Motor neuron (in vitro differentiated cells): ENCODE data around the gene SAMHD1. TPM values are rescaled to one million over a fixed set of nuclear protein-coding genes. Genes with fewer than 3 reads are reported as not detected.

ENCODE experiments used
- ATAC-seq, 8 experiments: fragments of 200-7000 bp; cut with Tn5 transposase; replicated peaks in 6 of 8; 2 replicates each; pipeline ENCODE4 v1.8.0; 2021; ENCODE audit warnings: mild to moderate bottlenecking in 8 of 8, moderate library complexity in 8 of 8
- H3K27ac ChIP-seq, 2 donors: fragments of 250-450 bp; sonication (Bioruptor Pico); 2 replicates each; pipeline ENCODE4 v1.9.0; 2021; ENCODE audit warnings: antibody characterized with exemption in 2 of 2, mild to moderate bottlenecking in 2 of 2, moderate library complexity in 1 of 2
- H3K4me1 ChIP-seq, 2 donors: fragments of 250-450 bp; sonication (Bioruptor Pico); replicated peaks in 1 of 2; 2 replicates each; pipeline ENCODE4 v1.6.1; 2021; ENCODE audit warnings: antibody characterized with exemption in 2 of 2, mild to moderate bottlenecking in 2 of 2, moderate library complexity in 1 of 2
- H3K4me3 ChIP-seq, 5 donors: fragments of 250-450 bp; sonication (Bioruptor Pico); 2 replicates each; pipeline ENCODE4 v1.9.0; 2021; ENCODE audit warnings: antibody characterized with exemption in 5 of 5, mild to moderate bottlenecking in 5 of 5, moderate library complexity in 4 of 5
- WGBS, 10 experiments: fragments of 450-650 bp; shearing (Covaris generic); methylation state at CpG; one replicate each; pipeline ENCODE4 v1.0.0; 2022; 5-methylcytosine and 5-hydroxymethylcytosine counted together
- in situ Hi-C, 9 experiments: fragments of 400-800 bp; cut with MboI; loops; one replicate each; pipeline ENCODE4 v1.15.0; 2021; ENCODE audit warnings: low sequenced_read_pairs in 9 of 9, low pct_unique_long_range_greater_than_20kb in 2 of 9; ENCODE audit not compliant: unreplicated experiment in 9 of 9
- total RNA-seq, 8 experiments: library from RNA; unstranded; fragments of 300-600 nt; gene quantifications; 2 replicates each; pipeline versions ENCODE4 v1.2.3 to v1.2.4, GENCODE V29; 2022

Gene SAMHD1
- total RNA-seq, 8 experiments from 2014 or later, result 5.9 to 51.8 (median 9.5) TPM

DNA sequence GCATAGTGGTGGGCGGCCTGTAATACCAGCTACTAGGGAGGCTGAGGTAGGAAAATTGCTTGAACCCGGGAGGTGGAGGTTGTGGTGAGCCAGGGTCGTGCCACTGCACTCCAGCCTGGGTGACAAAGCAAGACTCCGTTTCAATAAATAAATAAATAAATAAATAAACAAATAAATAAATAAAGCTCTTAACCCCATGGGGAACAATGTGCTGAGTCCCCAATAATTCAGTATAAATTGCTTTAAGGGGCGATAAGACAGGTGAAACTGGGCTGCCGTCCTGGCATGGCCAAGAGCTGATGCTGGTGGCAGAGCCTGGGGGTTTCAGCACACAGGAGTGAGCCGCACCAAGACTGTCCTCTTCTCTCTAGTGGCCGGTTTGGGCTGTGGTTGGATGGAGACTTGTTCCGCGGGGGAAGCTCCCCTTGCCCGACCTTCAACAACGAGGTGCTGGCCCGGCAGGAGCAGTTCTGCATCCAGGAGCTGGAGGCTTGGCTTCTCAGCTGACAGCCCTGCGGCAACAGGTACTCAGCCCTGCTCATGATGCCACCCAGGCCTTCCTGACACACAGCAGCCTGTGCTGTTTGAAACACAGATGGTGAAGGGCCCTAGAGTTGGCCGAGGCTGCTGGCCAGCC lies 62.5 kb downstream of the SAMHD1 start:
- WGBS, 10 experiments, result 40 to 100% (median 91%) methylated on average over 1 to 13 of the region's 15 CpGs; no CpG with 5 or more reads in 1 of the 10 experiments
- no peak overlapping the region for H3K4me3 ChIP-seq
- no peak for ATAC-seq
- in situ Hi-C loops, result loop anchor here in 1 of 9 experiments (25.0 kb wide), 1 partner anchor 202 kb away; no protein-coding TSS in a partner anchor
- peaks cover 0 to 2% of the 10 kb centered on the region in 2 donors for H3K4me1 ChIP-seq
- H3K27ac ChIP-seq, result no peak overlapping the region

DNA sequence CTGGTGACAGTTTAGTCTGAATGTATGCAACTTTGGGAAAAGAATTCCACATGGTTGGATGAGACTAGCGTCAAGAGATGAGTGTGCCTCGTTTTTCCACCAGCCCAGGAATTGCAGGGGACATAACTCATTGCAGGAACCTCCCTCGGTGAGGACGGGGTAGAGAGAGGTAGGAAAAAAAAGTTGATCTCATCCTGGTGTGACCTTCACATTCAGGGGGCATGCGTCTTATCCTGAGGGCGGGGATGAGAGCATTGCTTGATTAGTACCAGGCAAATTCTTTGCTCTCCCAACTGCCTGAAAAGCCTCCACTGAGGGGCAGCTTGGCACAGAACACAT lies 63.8 kb downstream of the SAMHD1 start:
- peak in 4 of 8 experiments; percentile 6 to 35 (median 12) for ATAC-seq
- in situ Hi-C loops, result loop anchor here in 1 of 9 experiments (25.0 kb wide), 1 partner anchor 200 kb away; no protein-coding TSS in a partner anchor
- 0 to 100% (median 62%) methylated on average over 1 to 3 of the region's 6 CpGs; no CpG with 5 or more reads in 5 of the 10 experiments for WGBS, 10 experiments
- peaks cover 0 to 2% of the 10 kb centered on the region in 2 donors for H3K4me1 ChIP-seq
- H3K27ac ChIP-seq, result no peak overlapping the region
- no peak overlapping the region for H3K4me3 ChIP-seq

DNA sequence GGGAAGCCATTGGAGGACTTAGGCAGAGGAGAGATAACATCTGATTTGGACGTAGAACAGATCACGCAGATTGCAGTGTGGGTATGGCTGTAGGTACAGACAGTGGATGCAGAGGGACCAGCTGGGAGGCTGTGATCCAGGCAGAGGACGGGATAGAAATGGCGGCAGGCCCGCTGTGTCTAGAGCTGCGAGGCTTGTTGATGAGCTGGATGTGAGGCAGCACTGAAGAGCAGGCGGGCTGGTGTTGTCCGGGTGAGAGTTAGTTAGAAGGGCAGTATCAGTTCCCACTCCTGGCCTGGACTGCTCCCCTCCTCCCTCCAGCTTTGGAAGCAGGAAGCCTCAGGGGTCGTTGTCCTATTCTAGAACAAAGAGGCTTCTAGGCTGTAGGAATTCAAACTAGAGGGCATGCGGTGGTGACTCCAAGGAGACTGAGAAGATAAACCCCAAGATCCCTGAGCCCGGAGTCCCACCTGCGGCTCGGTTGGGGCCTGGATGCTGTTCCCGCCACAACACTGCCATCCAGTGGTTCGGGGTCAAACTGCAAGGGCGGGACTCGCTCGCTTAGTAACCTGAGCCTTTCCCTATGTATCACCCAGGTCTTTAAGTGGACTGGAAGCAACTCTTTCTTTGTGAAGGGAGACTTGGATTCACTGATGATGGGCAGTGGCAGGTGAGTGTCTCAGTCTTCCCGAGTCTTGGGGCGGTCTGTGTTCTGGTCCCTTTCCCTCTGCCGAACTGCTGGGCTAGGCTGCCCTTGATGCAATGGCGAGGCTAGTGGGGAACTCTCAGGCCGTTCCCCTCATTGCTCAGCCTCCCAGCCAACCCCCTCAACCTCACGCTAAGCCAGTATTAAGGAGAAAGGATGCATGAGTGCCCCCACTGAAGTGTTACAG lies 64.4 kb downstream of the SAMHD1 start:
- in situ Hi-C loops, result loop anchor here in 1 of 9 experiments (25.0 kb wide), 1 partner anchor 200 kb away; no protein-coding TSS in a partner anchor
- peak; percentile 93 to 99 (median 96) for ATAC-seq
- WGBS, 10 experiments, result 0 to 80% (median 35%) methylated on average over 1 to 15 of the region's 24 CpGs; no CpG with 5 or more reads in 1 of the 10 experiments
- Histone ChIP-seq H3K4me3 (no peak overlapping the region), H3K27ac (no peak overlapping the region), H3K4me1 (peaks cover 0 to 2% of the 10 kb centered on the region in 2 donors)

DNA sequence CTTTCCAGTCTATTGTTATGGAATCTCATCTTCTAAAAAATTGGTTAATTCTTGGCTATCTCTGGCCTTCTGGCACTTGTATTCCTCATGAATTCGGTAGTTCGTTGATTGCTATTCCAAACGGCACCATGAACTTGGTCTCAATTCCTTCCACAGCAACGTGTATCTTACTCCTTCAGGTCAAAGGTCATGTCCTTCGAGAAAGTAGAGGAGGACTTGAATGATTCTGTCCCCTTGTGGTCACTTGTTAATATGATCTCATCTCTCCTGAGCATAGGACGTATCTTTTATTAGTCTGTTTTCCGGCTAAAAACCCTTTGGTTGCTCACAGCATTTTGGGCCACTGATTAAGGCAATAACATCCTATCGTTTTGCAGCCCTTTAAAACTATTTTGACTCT lies 66.2 kb downstream of the SAMHD1 start:
- WGBS, 10 experiments, result 22 to 83% (median 71%) methylated on average over 5 to 8 of the region's 8 CpGs; no CpG with 5 or more reads in 1 of the 10 experiments
- Histone ChIP-seq H3K4me1 (peaks cover 0 to 2% of the 10 kb centered on the region in 2 donors), H3K27ac (no peak overlapping the region), H3K4me3 (no peak overlapping the region)
- ATAC-seq, result no peak
- in situ Hi-C loops, result loop anchor here in 1 of 9 experiments (25.0 kb wide), 1 partner anchor 198 kb away; no protein-coding TSS in a partner anchor

DNA sequence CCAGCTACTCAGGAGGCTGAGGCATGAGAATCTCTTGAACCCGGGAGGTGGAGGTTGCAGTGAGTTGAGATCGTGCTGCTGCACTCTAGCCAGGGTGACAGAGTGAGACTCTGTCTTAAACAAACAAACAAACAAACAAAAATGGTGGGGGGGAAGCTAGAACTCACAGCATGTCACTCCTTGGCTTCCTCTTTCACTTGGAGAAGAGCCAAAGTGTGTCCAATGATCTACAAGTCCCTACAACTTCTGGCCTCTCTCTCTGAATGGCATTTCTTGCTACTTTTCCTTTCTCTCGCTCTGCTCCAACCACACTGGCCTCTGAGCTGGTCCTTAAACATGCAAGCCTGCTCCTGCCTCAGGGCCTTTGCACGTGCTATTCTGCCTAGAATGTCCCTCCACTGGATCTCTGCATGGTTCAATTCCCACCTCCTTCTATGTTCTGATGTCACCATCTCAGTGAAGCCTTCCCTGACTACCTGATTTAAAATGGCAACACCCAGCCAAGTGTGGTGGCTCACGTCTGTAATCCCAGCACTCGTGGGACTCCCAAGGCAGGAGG lies 67.5 kb downstream of the SAMHD1 start:
- Histone ChIP-seq H3K27ac (no peak overlapping the region), H3K4me1 (peaks cover 0 to 2% of the 10 kb centered on the region in 2 donors), H3K4me3 (no peak overlapping the region)
- no peak for ATAC-seq
- 60 to 100% (median 92%) methylated on average over 1 to 3 of the region's 6 CpGs; no CpG with 5 or more reads in 3 of the 10 experiments for WGBS, 10 experiments
- in situ Hi-C loops, result loop anchor here in 1 of 9 experiments (25.0 kb wide), 1 partner anchor 197 kb away; no protein-coding TSS in a partner anchor

DNA sequence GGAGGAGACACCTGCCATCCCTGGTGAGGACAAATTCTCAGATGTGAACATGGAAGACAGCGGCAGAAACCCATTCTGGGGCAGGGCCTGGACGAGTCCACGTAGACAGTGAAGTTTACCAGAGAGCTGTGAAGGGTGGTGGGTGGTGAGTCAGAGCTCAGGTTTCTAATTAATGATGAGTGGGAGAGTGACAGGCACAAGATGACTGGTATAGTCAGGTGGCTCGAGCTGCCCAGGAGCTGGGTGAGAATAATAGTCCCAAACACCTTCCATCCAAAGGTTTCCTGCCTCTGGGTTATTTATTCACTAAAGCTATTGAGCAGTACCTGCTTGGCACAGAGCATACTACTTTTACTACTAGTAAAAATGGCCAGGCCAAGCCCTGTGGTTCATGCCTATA lies 69.6 kb downstream of the SAMHD1 start:
- 0 to 89% (median 72%) methylated on average over 1 to 4 of the region's 4 CpGs; no CpG with 5 or more reads in 4 of the 10 experiments for WGBS, 10 experiments
- in situ Hi-C loops, result loop anchor here in 1 of 9 experiments (25.0 kb wide), 1 partner anchor 195 kb away; no protein-coding TSS in a partner anchor
- Histone ChIP-seq H3K27ac (no peak overlapping the region), H3K4me1 (peaks cover 0 to under 1% of the 10 kb centered on the region in 2 donors), H3K4me3 (no peak overlapping the region)
- peak in 1 of 8 experiments; percentile 16 for ATAC-seq

DNA sequence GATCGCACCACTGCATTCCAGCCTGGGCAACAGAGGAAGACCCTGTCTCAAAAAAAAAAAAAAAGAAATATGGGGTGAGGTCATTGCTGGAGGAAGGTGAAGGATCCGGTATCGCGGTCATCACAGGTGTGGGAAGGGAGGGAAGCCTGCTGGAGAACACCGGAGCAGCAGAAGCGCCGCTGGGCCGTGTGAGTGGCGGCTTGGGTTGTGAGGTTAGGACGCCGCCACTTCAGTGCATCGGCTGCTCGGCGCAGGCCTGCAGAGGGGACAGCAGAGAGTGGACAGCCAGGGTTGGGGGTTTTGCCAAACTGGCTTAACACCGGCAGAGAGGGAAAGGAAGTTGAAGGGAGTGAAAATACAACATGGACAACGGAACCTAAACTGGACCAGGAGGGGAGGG lies 70.2 kb downstream of the SAMHD1 start:
- in situ Hi-C loops, result loop anchor here in 1 of 9 experiments (25.0 kb wide), 1 partner anchor 194 kb away; no protein-coding TSS in a partner anchor
- Histone ChIP-seq H3K4me1 (no peaks in the 10 kb centered on the region), H3K27ac (no peak overlapping the region), H3K4me3 (no peak overlapping the region)
- 86 to 100% methylated on average over 1 to 8 of the region's 16 CpGs; no CpG with 5 or more reads in 8 of the 10 experiments for WGBS, 10 experiments
- no peak for ATAC-seq

DNA sequence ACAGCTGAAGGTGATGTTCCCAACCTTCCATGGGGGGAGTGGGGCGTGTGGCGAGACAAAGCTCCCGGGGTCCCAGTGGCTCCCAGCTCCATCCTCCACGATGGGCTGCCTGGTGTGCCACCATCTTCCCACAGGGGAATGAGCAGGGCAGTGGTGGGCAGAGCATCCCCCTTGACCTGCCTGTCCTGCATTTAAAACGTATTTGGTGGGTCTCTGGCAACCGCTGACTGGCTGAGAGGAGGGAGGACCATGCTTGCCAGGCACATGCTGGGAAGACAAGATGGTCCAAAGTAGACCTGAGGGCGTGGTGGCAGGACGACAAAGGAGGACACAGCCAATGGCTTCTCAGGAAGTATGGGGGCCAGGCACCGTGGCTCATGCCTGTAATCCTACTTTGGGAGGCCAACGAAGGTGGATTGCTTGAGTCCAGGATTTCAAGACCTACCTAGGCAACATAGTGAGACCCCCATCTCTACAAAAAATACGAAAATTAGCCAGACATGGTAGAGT lies 70.7 kb downstream of the SAMHD1 start:
- H3K4me1 ChIP-seq, result no peaks in the 10 kb centered on the region
- ATAC-seq, result no peak
- in situ Hi-C loops, result loop anchor here in 1 of 9 experiments (25.0 kb wide), 1 partner anchor 193 kb away; no protein-coding TSS in a partner anchor
- H3K27ac ChIP-seq, result no peak overlapping the region
- no peak overlapping the region for H3K4me3 ChIP-seq
- WGBS, 10 experiments, result 33 to 100% (median 84%) methylated on average over 1 to 8 of the region's 11 CpGs; no CpG with 5 or more reads in 3 of the 10 experiments

DNA sequence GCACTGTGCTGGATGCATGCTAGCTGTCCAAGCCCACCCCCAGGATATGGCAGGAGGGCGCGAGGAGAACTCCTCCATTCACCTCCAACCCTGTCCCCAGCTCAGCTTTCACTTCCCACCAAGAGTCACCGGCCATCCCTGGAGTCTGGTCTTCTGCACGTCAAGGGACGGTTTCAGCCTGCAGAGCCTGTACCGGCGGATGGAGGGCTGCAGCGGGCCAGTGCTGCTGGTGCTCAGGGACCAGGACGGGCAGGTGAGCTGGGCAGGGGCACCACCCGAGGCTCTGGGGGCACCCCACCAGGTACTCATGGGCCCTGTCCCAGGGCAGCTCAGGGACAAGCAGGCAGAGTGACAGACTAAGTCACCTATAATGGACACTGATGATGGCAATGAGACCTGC lies 72.6 kb downstream of the SAMHD1 start:
- WGBS, 10 experiments, result 50 to 100% (median 72%) methylated on average over 2 to 5 of the region's 10 CpGs; no CpG with 5 or more reads in 7 of the 10 experiments

DNA sequence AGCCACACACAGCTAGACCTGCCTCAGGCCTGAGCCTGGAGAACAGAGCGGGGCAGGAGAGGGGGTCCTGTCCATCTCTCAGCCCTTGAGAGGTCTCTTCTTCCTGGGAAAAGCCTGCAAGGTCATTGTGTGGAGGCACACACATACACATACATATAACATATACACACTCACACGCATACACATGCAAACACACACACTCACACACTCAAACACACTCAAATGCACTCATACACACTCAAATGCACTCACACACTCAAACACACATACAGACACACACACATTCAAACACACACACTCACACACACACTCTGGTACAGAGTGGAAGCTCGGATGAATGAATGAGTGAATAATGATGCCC lies 75.1 kb downstream of the SAMHD1 start:
- Histone ChIP-seq H3K27ac (no peak overlapping the region), H3K4me1 (no peaks in the 10 kb centered on the region), H3K4me3 (no peak overlapping the region)
- 55 to 100% (median 100%) methylated on average over 1 to 2 of the region's 3 CpGs; no CpG with 5 or more reads in 4 of the 10 experiments for WGBS, 10 experiments
- in situ Hi-C loops, result loop anchor here in 1 of 9 experiments (25.0 kb wide), 1 partner anchor 189 kb away; no protein-coding TSS in a partner anchor
- ATAC-seq, result no peak

More for the DNA sequence above, 72.6 kb downstream of the SAMHD1 start:
- no peak overlapping the region for H3K4me3 ChIP-seq
- no peak overlapping the region for H3K27ac ChIP-seq
- H3K4me1 ChIP-seq, result no peaks in the 10 kb centered on the region
- in situ Hi-C loops, result loop anchor here in 1 of 9 experiments (25.0 kb wide), 1 partner anchor 192 kb away; no protein-coding TSS in a partner anchor
- no peak for ATAC-seq

DNA sequence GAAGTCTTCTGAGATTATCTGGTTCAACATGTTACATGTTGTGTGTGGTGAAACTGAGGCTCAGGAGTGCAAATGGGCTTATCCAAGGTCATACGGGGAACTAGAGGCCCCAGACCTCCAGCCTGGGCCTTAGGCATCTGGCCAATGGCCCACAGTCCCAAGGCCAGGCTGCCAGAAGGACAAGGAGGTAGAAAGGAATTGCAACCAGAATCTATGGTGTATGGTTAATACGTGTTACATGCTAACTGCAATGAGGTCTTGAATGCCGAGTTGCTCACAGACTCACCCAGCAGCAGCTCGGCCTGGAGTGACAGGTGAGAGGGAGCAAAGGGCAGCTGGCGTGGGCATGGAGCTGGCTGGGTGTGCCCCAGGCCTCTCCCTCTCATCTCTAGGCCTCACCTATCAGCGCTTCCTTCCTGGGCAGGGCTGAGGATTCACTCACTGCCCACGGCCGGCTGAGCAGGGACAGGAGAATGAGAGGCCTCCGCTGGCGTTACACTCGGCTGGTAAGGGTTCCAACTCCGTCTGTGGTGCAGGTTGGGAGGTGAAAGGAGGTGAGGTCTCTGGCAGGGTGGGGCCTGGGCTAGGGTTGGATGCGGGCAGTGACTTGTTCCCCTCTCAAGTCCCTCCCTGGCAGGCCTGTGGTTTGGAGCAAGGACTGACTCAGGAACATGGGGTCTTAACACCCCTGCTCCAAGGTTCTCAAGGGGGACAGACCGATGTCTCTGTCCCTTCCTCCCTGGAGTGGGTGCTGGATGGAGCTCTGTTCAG lies 75.6 kb downstream of the SAMHD1 start, which contains the start of gene TLDC2:
TLDC2 (plus strand) TSS at position 437 of the 771 bp plus-strand sequence; CDS start at position 474, 37 bp downstream.
- no peak for ATAC-seq

More for the DNA sequence above, 75.6 kb downstream of the SAMHD1 start, which contains the start of gene TLDC2:
- Histone ChIP-seq H3K27ac (no peak within 1 kb of the TSS), H3K4me3 (no peak within 1 kb of the TSS), H3K4me1 (no peaks in the 10 kb centered on the region)
- in situ Hi-C loops, result loop anchor here in 1 of 9 experiments (25.0 kb wide), 1 partner anchor 189 kb away; no protein-coding TSS in a partner anchor
- WGBS, 10 experiments, result 40 to 98% (median 72%) methylated on average over 3 to 9 of the region's 14 CpGs; no CpG with 5 or more reads in 5 of the 10 experiments
